PC-3 (cell line): Measurements from ENCODE around the gene ATXN7L1. TPM values are rescaled to one million over a fixed set of nuclear protein-coding genes. Genes with fewer than 3 reads are reported as not detected.

Experiments
- ATAC-seq: fragments of 200-7000 bp; cut with Tn5 transposase; 2 replicates; pipeline ENCODE4 v1.9.1; 2020; ENCODE audit warnings: mild to moderate bottlenecking, moderate library complexity
- BruUV-seq: library from RNA; stranded (reverse); fragments of 400-500 nt; replicated peaks from 2 replicates; lab custom pipeline; 2021; lab: Mats Ljungman, UMichigan
- CTCF ChIA-PET: fragments of 300-600 bp; sonication (Branson Sonifier 250); formaldehyde crosslinking; loops from one replicate; lab custom pipeline; 2022; ENCODE audit warnings: antibody characterized with exemption; lab: Charles Lee
- POLR2A ChIA-PET: fragments of 300-600 bp; sonication (Branson Sonifier 250); formaldehyde crosslinking; loops from one replicate; lab custom pipeline; 2022; ENCODE audit warnings: antibody characterized with exemption; ENCODE audit not compliant: unreplicated experiment; lab: Charles Lee
- DNase-seq: peaks from one replicate; pipeline ENCODE4 v3.0.0-alpha.2; 2015
- H2AFZ ChIP-seq: fragments of 300-600 bp; sonication (generic); 2 replicates; pipeline ENCODE4 v1.6.0; 2016; ENCODE audit warnings: antibody characterized with exemption, low read length
- H3F3A ChIP-seq: fragments of 300-600 bp; sonication (generic); one replicate; pipeline ENCODE4 v1.6.0; 2017; ENCODE audit warnings: antibody characterized with exemption, low read length, control low read depth, mild to moderate bottlenecking; ENCODE audit not compliant: unreplicated experiment
- H3K27ac ChIP-seq: fragments of 300-600 bp; sonication (generic); 2 replicates; pipeline ENCODE4 v1.5.1; 2016; ENCODE audit warnings: mild to moderate bottlenecking, low read length
- H3K27me3 ChIP-seq: fragments of 300-600 bp; sonication (generic); 2 replicates; pipeline ENCODE4 v1.6.1; 2016; ENCODE audit warnings: low read length, mixed read lengths
- H3K36me3 ChIP-seq: fragments of 300-600 bp; sonication (generic); 2 replicates; pipeline ENCODE4 v1.6.1; 2016; ENCODE audit warnings: low read depth, mixed run types, low read length, mixed read lengths
- H3K4me1 ChIP-seq: fragments of 300-600 bp; sonication (generic); 2 replicates; pipeline ENCODE4 v1.5.1; 2016; ENCODE audit warnings: low read length; ENCODE audit not compliant: insufficient read depth
- H3K4me2 ChIP-seq: fragments of 300-600 bp; sonication (generic); 2 replicates; pipeline ENCODE4 v1.6.0; 2016; ENCODE audit warnings: low read length
- H3K4me3 ChIP-seq: fragments of 300-600 bp; sonication (generic); 2 replicates; pipeline ENCODE4 v1.5.1; 2016; ENCODE audit warnings: mild to moderate bottlenecking, low read length, mixed read lengths
- H3K79me2 ChIP-seq: fragments of 300-600 bp; sonication (generic); 2 replicates; pipeline ENCODE4 v1.6.1; 2017; ENCODE audit warnings: low read length, mixed read lengths
- H3K9ac ChIP-seq: fragments of 300-600 bp; sonication (generic); 2 replicates; pipeline ENCODE4 v1.6.0; 2016; ENCODE audit warnings: mild to moderate bottlenecking, low read length
- H3K9me2 ChIP-seq: fragments of 300-600 bp; sonication (generic); replicated peaks from 2 replicates; pipeline ENCODE4 v1.6.1; 2016; ENCODE audit warnings: mixed run types, low read length, mixed read lengths
- H3K9me3 ChIP-seq: fragments of 300-600 bp; sonication (generic); 2 replicates; pipeline ENCODE4 v1.6.1; 2016; ENCODE audit warnings: low read length, mixed read lengths
- H4K20me1 ChIP-seq: fragments of 300-600 bp; sonication (generic); 2 replicates; pipeline ENCODE4 v1.6.1; 2016; ENCODE audit warnings: low read length, mixed read lengths
- EZH2 ChIP-seq: fragments of 300-600 bp; sonication (generic); IDR thresholded peaks from one replicate; pipeline ENCODE4 v1.6.1; 2017; ENCODE audit warnings: antibody characterized with exemption, mild to moderate bottlenecking, low read length; ENCODE audit not compliant: unreplicated experiment
- EZH2phosphoT487 ChIP-seq: fragments of 300-600 bp; sonication (generic); IDR thresholded peaks from 2 replicates; pipeline ENCODE4 v1.6.1; 2018; ENCODE audit warnings: mild to moderate bottlenecking, antibody characterized with exemption, low read length, borderline replicate concordance
- intact Hi-C: fragments of 100-400 bp; cut with micrococcal nuclease; formaldehyde crosslinking; loops from 2 replicates; pipeline ENCODE4 v1.9.0; 2023
- total RNA-seq: library from RNA; depleted of rRNA; stranded (reverse); fragments of >200 nt; gene quantifications from 2 replicates; pipeline ENCODE4 v1.2.3, GENCODE V29; 2014
- TF ChIP-seq, protein P1 (sequence below): fragments of 300-600 bp; sonication (generic); conservative IDR thresholded peaks from 2 replicates; pipeline ENCODE4 v1.5.1; 2017; ENCODE audit warnings: antibody characterized with exemption, low read depth, mild to moderate bottlenecking, low read length

ATXN7L1 gene
- total RNA-seq, 1 experiment from 2014 or later: 16.0 TPM

DNA sequence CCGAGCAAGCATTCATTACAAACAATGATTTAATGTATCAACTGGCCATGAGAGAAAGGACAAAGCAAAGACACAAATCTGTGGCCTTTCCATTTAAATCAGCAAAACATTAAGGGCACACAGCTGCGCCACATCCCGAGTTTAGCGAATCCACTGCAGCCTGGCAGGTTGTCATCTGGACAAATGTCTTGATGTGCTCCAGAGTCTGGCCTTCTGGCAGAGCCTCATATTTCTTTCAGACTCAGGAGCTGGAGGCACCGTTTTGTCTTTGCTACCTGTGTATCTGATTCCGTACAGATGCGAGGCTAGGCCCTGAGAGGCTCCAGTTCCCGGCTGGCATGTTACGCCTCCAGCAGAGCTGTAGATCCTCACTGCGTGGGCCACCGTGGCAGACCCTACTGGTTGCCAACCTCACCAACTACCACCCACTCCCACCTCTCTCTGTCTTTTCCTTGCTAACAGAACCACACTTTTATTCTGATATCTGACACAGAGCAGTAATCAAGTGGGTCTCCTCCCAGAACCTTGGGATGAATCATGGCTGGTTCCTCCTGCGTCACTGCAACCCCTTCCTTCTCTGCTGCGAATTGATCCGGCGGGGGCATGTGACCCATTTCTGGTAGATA is 254.2 kb downstream of the ATXN7L1 start:
- DNase-seq: no peak
- no peak for ATAC-seq
- intact Hi-C loops: no loop called here

DNA sequence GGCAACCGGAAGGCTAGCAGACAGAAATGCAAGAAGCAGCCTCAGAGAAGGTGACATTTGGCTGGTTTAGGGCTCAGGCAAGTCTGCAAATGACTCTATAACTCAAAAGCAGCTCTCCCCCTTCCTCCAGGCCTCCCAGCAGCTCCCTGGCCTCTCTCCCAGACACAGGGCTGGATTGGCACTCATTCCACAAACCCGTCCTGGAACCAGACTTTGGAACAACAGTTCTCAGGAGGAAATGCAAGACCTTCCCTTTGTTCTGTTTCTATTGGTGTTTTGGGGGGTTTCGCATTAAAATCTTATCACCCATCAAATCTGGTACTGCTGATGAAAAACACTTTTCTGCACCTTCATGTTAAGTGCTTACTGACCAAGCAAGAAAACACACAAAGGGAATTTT is 254.8 kb downstream of the ATXN7L1 start:
- Histone ChIP-seq H2AFZ (no peak overlapping the region), H3K9me3 (no peaks in the 10 kb centered on the region), H4K20me1 (no peaks in the 10 kb centered on the region), H3K4me3 (no peak overlapping the region), H3K4me2 (no peak overlapping the region), H3K36me3 (no peaks in the 10 kb centered on the region; the same call in 1 of the 2 replicates), H3K27me3 (no peaks in the 10 kb centered on the region), H3K4me1 (no peaks in the 10 kb centered on the region), H3F3A (no peaks in the 10 kb centered on the region), H3K79me2 (no peaks in the 10 kb centered on the region), H3K27ac (no peak overlapping the region), H3K9me2 (no peaks in the 10 kb centered on the region), H3K9ac (no peak overlapping the region)
- TF ChIP-seq EZH2 (no peak), EZH2phosphoT487 (no peak)
- TF ChIP-seq, protein P1, sequence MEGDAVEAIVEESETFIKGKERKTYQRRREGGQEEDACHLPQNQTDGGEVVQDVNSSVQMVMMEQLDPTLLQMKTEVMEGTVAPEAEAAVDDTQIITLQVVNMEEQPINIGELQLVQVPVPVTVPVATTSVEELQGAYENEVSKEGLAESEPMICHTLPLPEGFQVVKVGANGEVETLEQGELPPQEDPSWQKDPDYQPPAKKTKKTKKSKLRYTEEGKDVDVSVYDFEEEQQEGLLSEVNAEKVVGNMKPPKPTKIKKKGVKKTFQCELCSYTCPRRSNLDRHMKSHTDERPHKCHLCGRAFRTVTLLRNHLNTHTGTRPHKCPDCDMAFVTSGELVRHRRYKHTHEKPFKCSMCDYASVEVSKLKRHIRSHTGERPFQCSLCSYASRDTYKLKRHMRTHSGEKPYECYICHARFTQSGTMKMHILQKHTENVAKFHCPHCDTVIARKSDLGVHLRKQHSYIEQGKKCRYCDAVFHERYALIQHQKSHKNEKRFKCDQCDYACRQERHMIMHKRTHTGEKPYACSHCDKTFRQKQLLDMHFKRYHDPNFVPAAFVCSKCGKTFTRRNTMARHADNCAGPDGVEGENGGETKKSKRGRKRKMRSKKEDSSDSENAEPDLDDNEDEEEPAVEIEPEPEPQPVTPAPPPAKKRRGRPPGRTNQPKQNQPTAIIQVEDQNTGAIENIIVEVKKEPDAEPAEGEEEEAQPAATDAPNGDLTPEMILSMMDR: no peak
- DNase-seq (no peak), ATAC-seq (no peak)
- no TSS peak for BruUV-seq
- intact Hi-C loops: no loop called here
- POLR2A ChIA-PET: no interaction called here
- CTCF ChIA-PET: no interaction called here

More for the DNA sequence above, 254.2 kb downstream of the ATXN7L1 start:
- TF ChIP-seq, protein P1: no peak
- no peak for TF ChIP-seq EZH2
- TF ChIP-seq EZH2phosphoT487: no peak
- ChIA-PET POLR2A (no interaction called here), CTCF (interaction anchor here (0.5 kb wide), 1 partner anchor 380 kb away, joined by 10 read pairs; no protein-coding TSS in a partner anchor)
- Histone ChIP-seq H3K79me2 (no peaks in the 10 kb centered on the region), H3K4me3 (no peak overlapping the region), H3K9me2 (no peaks in the 10 kb centered on the region), H3K4me1 (no peaks in the 10 kb centered on the region), H3K36me3 (no peaks in the 10 kb centered on the region; the same call in 1 of the 2 replicates), H3F3A (no peaks in the 10 kb centered on the region), H3K27me3 (no peaks in the 10 kb centered on the region), H2AFZ (no peak overlapping the region), H3K27ac (no peak overlapping the region), H4K20me1 (no peaks in the 10 kb centered on the region), H3K9ac (no peak overlapping the region), H3K9me3 (no peaks in the 10 kb centered on the region), H3K4me2 (no peak overlapping the region)
- no TSS peak for BruUV-seq

DNA sequence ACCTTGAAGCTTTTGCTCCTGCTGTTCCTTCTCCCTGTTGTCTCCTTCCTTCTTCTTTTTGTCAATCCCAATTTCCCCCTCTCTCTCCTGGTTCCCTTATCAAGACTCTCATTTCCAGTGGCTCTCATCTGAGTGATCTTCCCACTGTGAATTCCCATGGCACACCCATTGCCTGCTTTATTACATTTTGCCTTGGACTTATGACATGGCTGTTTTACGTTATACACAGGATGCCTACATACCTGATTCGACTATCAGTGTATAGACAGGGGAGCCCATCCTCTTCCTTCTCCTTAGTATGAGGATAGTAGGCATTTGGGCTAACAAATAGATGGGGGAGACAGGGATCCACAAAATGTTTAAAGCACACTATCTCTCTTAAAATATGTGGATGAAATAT is 255.2 kb downstream of the ATXN7L1 start:
- H3K79me2 ChIP-seq: no peaks in the 10 kb centered on the region
- no peaks in the 10 kb centered on the region for H3K4me1 ChIP-seq
- intact Hi-C loops: no loop called here
- H2AFZ ChIP-seq: no peak overlapping the region
- DNase-seq (no peak), ATAC-seq (no peak)
- H4K20me1 ChIP-seq: no peaks in the 10 kb centered on the region
- no peaks in the 10 kb centered on the region for H3K9me2 ChIP-seq
- BruUV-seq: no TSS peak
- H3K36me3 ChIP-seq: no peaks in the 10 kb centered on the region; the same call in 1 of the 2 replicates
- H3K27ac ChIP-seq: no peak overlapping the region
- no peaks in the 10 kb centered on the region for H3K9me3 ChIP-seq
- ChIA-PET CTCF (no interaction called here), POLR2A (no interaction called here)
- no peak for TF ChIP-seq EZH2phosphoT487
- TF ChIP-seq, protein P1: no peak
- no peak for TF ChIP-seq EZH2
- no peak overlapping the region for H3K9ac ChIP-seq
- H3K4me3 ChIP-seq: no peak overlapping the region
- H3K27me3 ChIP-seq: no peaks in the 10 kb centered on the region
- H3F3A ChIP-seq: no peaks in the 10 kb centered on the region
- no peak overlapping the region for H3K4me2 ChIP-seq
